B cell (primary cell): ENCODE results near the gene FBXL20. TPM values are rescaled to one million over a fixed set of nuclear protein-coding genes. Genes with fewer than 3 reads are reported as not detected.

Experiments used
- ATAC-seq: fragments of 200-7000 bp; cut with Tn5 transposase; one replicate; pipeline ENCODE4 v1.10.0; 2021; ENCODE audit warnings: low read depth, mild to moderate bottlenecking, moderate number of reproducible peaks, moderate library complexity
- CTCF ChIA-PET: fragments of 350-600 bp; sonication (Branson Sonifier 250); formaldehyde crosslinking; loops from one replicate; lab custom pipeline; 2021; ENCODE audit warnings: antibody characterized with exemption, inconsistent platforms; lab: Charles Lee
- POLR2A ChIA-PET: fragments of 350-600 bp; sonication (Branson Sonifier 250); formaldehyde crosslinking; loops from one replicate; lab custom pipeline; 2021; ENCODE audit warnings: antibody characterized with exemption; lab: Charles Lee
- DNase-seq: peaks from one replicate; pipeline ENCODE4 v3.0.0; 2013
- H2AFZ ChIP-seq: 2 replicates; pipeline ENCODE4 v1.6.1; 2012; ENCODE audit warnings: mild to moderate bottlenecking, low read depth, low read length; ENCODE audit not compliant: insufficient read depth, poor library complexity, severe bottlenecking
- H3K27ac ChIP-seq, 2 donors: 1 replicate in 1 of 2; 2 replicates in 1 of 2; pipeline ENCODE4 v1.5.1; 2012 to 2013; ENCODE audit warnings: low read length in 2 of 2, mild to moderate bottlenecking in 2 of 2, moderate library complexity in 1 of 2
- H3K27me3 ChIP-seq, 4 experiments: fragments of 200-600 bp in 1 of 4; sonication (generic) in 1 of 4; replicated peaks in 1 of 4; 1 replicate in 2 of 4; 2 replicates in 2 of 4; pipeline versions ENCODE4 v1.6.1 to v1.7.0; 2013 to 2016; ENCODE audit warnings: low read length in 3 of 4, mild to moderate bottlenecking in 2 of 4, mixed read lengths in 1 of 4, moderate library complexity in 1 of 4; ENCODE audit not compliant: insufficient read depth in 4 of 4, control insufficient read depth in 3 of 4; ENCODE audit errors: control extremely low read depth in 1 of 4
- H3K36me3 ChIP-seq, 2 experiments: replicated peaks in 1 of 2; 1 replicate in 1 of 2; 2 replicates in 1 of 2; pipeline versions ENCODE4 v1.6.1 to v1.7.1; 2013; ENCODE audit warnings: low read length in 1 of 2; ENCODE audit not compliant: insufficient read depth in 2 of 2, control insufficient read depth in 1 of 2; ENCODE audit errors: control extremely low read depth in 1 of 2, extremely low read depth in 1 of 2
- H3K4me1 ChIP-seq, 2 donors: fragments of 200-600 bp in 1 of 2; sonication (generic) in 1 of 2; 1 replicate in 1 of 2; 2 replicates in 1 of 2; pipeline versions ENCODE4 v1.5.1 to v1.6.1; 2013 to 2017; ENCODE audit warnings: low read length in 2 of 2; ENCODE audit not compliant: control insufficient read depth in 2 of 2, insufficient read depth in 2 of 2
- H3K4me2 ChIP-seq: replicated peaks from 2 replicates; pipeline ENCODE3; 2012; ENCODE audit warnings: mild to moderate bottlenecking, low read depth, low read length; ENCODE audit not compliant: poor library complexity, severe bottlenecking
- H3K4me3 ChIP-seq, 5 experiments: fragments of 200-600 bp in 1 of 5; sonication (generic) in 1 of 5; 1 replicate in 3 of 5; 2 replicates in 2 of 5; pipeline versions ENCODE4 v1.5.1 to v1.7.0; 2011 to 2016; ENCODE audit warnings: low read length in 4 of 5, mild to moderate bottlenecking in 4 of 5, low read depth in 2 of 5, control low read depth in 1 of 5, moderate library complexity in 1 of 5; ENCODE audit not compliant: insufficient read depth in 1 of 5; ENCODE audit errors: control extremely low read depth in 1 of 5, extremely low read depth in 1 of 5
- H3K79me2 ChIP-seq: fragments of 200-600 bp; sonication (generic); one replicate; pipeline ENCODE4 v1.6.0; 2016; ENCODE audit warnings: low read length; ENCODE audit not compliant: control insufficient read depth, insufficient read depth
- H3K9ac ChIP-seq: fragments of 200-600 bp; sonication (generic); 2 replicates; pipeline ENCODE4 v1.6.1; 2017; ENCODE audit warnings: mild to moderate bottlenecking, low read length, moderate library complexity
- H3K9me3 ChIP-seq, 3 donors: one replicate each; pipeline versions ENCODE4 v1.6.1 to v1.7.1; 2013; ENCODE audit warnings: low read length in 2 of 3; ENCODE audit not compliant: control insufficient read depth in 2 of 3, insufficient read depth in 1 of 3; ENCODE audit errors: control extremely low read depth in 1 of 3
- H4K20me1 ChIP-seq: 2 replicates; pipeline ENCODE4 v1.6.0; 2012; ENCODE audit warnings: mild to moderate bottlenecking, low read length; ENCODE audit not compliant: insufficient read depth, control insufficient read depth, poor library complexity, severe bottlenecking
- H3K27ac Mint-ChIP-seq: one replicate; pipeline ENCODE4 v1.8.0; 2021; ENCODE audit warnings: mixed read lengths
- H3K27me3 Mint-ChIP-seq: one replicate; pipeline ENCODE4 v1.8.0; 2021; ENCODE audit warnings: mixed read lengths
- H3K4me1 Mint-ChIP-seq: one replicate; pipeline ENCODE4 v1.8.0; 2021; ENCODE audit warnings: mixed read lengths
- H3K4me3 Mint-ChIP-seq: one replicate; pipeline ENCODE4 v1.8.0; 2021; ENCODE audit warnings: mixed read lengths
- H3K9me3 Mint-ChIP-seq: one replicate; pipeline ENCODE4 v1.8.0; 2022; ENCODE audit warnings: mixed read lengths; ENCODE audit not compliant: insufficient read depth
- CTCF ChIP-seq: fragments of 200-600 bp; IDR thresholded peaks from one replicate; pipeline ENCODE4 v1.8.0; 2022; ENCODE audit warnings: antibody characterized with exemption, mild to moderate bottlenecking
- EZH2 ChIP-seq: IDR thresholded peaks from 2 replicates; pipeline ENCODE4 v1.6.1; 2012; ENCODE audit warnings: borderline replicate concordance, low read depth, mild to moderate bottlenecking, moderate library complexity, low read length; ENCODE audit not compliant: insufficient read depth, poor library complexity, severe bottlenecking
- whole genome bisulfite sequencing: methylation state at CpG from one replicate; pipeline ENCODE4 v1.1.5; 2013; ENCODE audit warnings: missing lambda C conversion rate; ENCODE audit not compliant: insufficient coverage; 5-methylcytosine and 5-hydroxymethylcytosine counted together
- intact Hi-C: fragments of 100-400 bp; cut with micrococcal nuclease; formaldehyde crosslinking; loops from one replicate; pipeline ENCODE4 v1.10.0; 2022
- polyA plus RNA-seq: library from polyadenylated mRNA; depleted of rRNA; stranded (reverse); fragments of >200 nt; gene quantifications from 2 replicates; pipeline ENCODE4 v1.2.3, GENCODE V29; 2012
- total RNA-seq, 2 donors: library from RNA; stranded (reverse); fragments of 120-200 nt in 1 of 2; gene quantifications; 1 replicate in 1 of 2; 2 replicates in 1 of 2; pipeline versions ENCODE4 v1.2.3 to v1.2.4, GENCODE V29; 2013 to 2022

Gene FBXL20
- total and polyA plus RNA-seq, 2 donors (not counting 1 experiment from before 2014, with no cell fraction given), result 6.1 to 36.2 TPM

- Mint-ChIP-seq H3K4me1 (peaks cover 24% of the 10 kb centered on the region), H3K27me3 (no peaks in the 10 kb centered on the region), H3K4me3 (peak overlapping the region; percentile 91), H3K27ac (peak overlapping the region; percentile 89), H3K9me3 (no peaks in the 10 kb centered on the region)
- Histone ChIP-seq H3K36me3 (no peaks in the 10 kb centered on the region), H3K27ac (peak overlapping the region; percentile 42 to 88), H3K9me3 (no peaks in the 10 kb centered on the region), H3K4me2 (peak overlapping the region; percentile 91), H3K9ac (peak overlapping the region; percentile 96), H4K20me1 (peaks cover 31% of the 10 kb centered on the region), H3K4me1 (peaks cover 14 to 15% of the 10 kb centered on the region in 2 donors), H3K4me3 (peak overlapping the region; percentile 63 to 90 (median 88)), H2AFZ (peak overlapping the region; percentile 94), H3K27me3 (no peaks in the 10 kb centered on the region), H3K79me2 (peaks cover 62% of the 10 kb centered on the region)
- ChIA-PET CTCF (interaction anchor here (1.8 kb wide), 1 partner anchor 194 kb away, joined by 6 read pairs; no protein-coding TSS in a partner anchor), POLR2A (interaction anchor here (0.6 to 0.7 kb wide), 2 partner anchors 50 to 201 kb away, joined by 3 read pairs; partner anchors contain the start of gene MED1)
- no peak for DNase-seq
- intact Hi-C loops, result loop anchor here (10.0 kb wide), 3 partner anchors 126 to 584 kb away; partner anchors contain the start of genes PSMD3 and RPL19
- no peak for TF ChIP-seq CTCF
- TF ChIP-seq EZH2, result no peak
- ATAC-seq, result no peak
- 1% methylated on average over 41 of the region's 46 CpGs for WGBS
Measured at GRCh38 chr17:39400547-39401411, 647 bp downstream of the FBXL20 start.
